ENCODE data around the gene SPAG9. TPM values are rescaled to one million over a fixed set of nuclear protein-coding genes. Genes with fewer than 3 reads are reported as not detected.

SPAG9 gene
- total RNA-seq, 1 experiment from 2014 or later: 144 TPM

- CTCF ChIA-PET: no interaction called here
- DNase-seq (ENCODE audit: low read depth, low spot score): no peak
- H3K27me3 ChIP-seq (ENCODE audit: control insufficient read depth, insufficient read depth, low read length): no peaks in the 10 kb centered on the region
These were observed 85.2 kb downstream of the SPAG9 start for GRCh38 chr17:51035431-51035830.

DNA sequence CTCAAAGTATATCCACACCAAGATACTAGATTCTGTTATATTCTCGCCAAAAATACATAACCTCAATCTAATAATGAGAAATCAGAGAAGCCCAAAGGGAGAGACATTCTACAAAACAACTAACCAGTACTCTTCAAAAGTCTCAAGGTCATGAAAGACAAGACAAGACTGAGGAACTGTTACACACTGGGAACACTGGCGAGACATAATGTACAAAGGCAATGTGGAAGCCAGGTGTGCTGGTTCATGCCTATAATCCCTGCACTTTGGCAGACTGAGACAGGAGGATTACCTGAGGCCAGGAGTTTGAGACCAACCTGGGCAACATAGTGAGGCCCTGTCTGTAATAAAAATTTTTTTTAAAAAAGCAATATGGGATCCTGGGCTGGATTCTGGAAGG is 85.9 kb downstream of the SPAG9 start:
- in situ Hi-C loops (cut with HindIII; ENCODE audit: low pct_unique_long_range_greater_than_20kb, low sequenced_read_pairs): no loop called here
- BruUV-seq (replicated peaks): no TSS peak
- H3K4me1 ChIP-seq (ENCODE audit: control insufficient read depth, insufficient read depth, low read length): no peaks in the 10 kb centered on the region
- DNase-seq (ENCODE audit: low read depth, low spot score): no peak
- H3K36me3 ChIP-seq (ENCODE audit: control insufficient read depth, insufficient read depth, low read length): 0 out of 2 replicates have a peak, but pooled peaks cover 3% of the 10 kb centered on the region
- POLR2A ChIA-PET: interaction anchor here (0.6 kb wide), 1 partner anchor 78 kb away, joined by 4 read pairs; no protein-coding TSS in a partner anchor
- no peaks in the 10 kb centered on the region for H3K27me3 ChIP-seq (ENCODE audit: control insufficient read depth, insufficient read depth, low read length)
- TF ChIP-seq SIN3A (IDR thresholded peaks at IDR 0.05; ENCODE audit: borderline replicate concordance, insufficient read depth, low read depth, low read length): no peak
- TF ChIP-seq TCF7L2 (IDR thresholded peaks at IDR 0.05; ENCODE audit: low read depth, low read length): no peak
- TF ChIP-seq, protein P1, sequence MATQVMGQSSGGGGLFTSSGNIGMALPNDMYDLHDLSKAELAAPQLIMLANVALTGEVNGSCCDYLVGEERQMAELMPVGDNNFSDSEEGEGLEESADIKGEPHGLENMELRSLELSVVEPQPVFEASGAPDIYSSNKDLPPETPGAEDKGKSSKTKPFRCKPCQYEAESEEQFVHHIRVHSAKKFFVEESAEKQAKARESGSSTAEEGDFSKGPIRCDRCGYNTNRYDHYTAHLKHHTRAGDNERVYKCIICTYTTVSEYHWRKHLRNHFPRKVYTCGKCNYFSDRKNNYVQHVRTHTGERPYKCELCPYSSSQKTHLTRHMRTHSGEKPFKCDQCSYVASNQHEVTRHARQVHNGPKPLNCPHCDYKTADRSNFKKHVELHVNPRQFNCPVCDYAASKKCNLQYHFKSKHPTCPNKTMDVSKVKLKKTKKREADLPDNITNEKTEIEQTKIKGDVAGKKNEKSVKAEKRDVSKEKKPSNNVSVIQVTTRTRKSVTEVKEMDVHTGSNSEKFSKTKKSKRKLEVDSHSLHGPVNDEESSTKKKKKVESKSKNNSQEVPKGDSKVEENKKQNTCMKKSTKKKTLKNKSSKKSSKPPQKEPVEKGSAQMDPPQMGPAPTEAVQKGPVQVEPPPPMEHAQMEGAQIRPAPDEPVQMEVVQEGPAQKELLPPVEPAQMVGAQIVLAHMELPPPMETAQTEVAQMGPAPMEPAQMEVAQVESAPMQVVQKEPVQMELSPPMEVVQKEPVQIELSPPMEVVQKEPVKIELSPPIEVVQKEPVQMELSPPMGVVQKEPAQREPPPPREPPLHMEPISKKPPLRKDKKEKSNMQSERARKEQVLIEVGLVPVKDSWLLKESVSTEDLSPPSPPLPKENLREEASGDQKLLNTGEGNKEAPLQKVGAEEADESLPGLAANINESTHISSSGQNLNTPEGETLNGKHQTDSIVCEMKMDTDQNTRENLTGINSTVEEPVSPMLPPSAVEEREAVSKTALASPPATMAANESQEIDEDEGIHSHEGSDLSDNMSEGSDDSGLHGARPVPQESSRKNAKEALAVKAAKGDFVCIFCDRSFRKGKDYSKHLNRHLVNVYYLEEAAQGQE (IDR thresholded peaks at IDR 0.05; ENCODE audit: insufficient read depth in 1 of 2, low read depth in 2 of 2, low read length in 1 of 2): no peak
- no peak for TF ChIP-seq POLR2AphosphoS5 (IDR thresholded peaks at IDR 0.05; ENCODE audit: low read depth, low read length)
- TF ChIP-seq, protein P2, sequence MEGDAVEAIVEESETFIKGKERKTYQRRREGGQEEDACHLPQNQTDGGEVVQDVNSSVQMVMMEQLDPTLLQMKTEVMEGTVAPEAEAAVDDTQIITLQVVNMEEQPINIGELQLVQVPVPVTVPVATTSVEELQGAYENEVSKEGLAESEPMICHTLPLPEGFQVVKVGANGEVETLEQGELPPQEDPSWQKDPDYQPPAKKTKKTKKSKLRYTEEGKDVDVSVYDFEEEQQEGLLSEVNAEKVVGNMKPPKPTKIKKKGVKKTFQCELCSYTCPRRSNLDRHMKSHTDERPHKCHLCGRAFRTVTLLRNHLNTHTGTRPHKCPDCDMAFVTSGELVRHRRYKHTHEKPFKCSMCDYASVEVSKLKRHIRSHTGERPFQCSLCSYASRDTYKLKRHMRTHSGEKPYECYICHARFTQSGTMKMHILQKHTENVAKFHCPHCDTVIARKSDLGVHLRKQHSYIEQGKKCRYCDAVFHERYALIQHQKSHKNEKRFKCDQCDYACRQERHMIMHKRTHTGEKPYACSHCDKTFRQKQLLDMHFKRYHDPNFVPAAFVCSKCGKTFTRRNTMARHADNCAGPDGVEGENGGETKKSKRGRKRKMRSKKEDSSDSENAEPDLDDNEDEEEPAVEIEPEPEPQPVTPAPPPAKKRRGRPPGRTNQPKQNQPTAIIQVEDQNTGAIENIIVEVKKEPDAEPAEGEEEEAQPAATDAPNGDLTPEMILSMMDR (IDR thresholded peaks at IDR 0.05): no peak
- CTCF ChIA-PET: no interaction called here
- no peaks in the 10 kb centered on the region for H3K9me3 ChIP-seq (ENCODE audit: control insufficient read depth, insufficient read depth, low read depth, low read length)
- H3K27ac ChIP-seq (ENCODE audit: low read length): no peak overlapping the region
- ATAC-seq: no peak
- no peak overlapping the region for H3K4me3 ChIP-seq (ENCODE audit: low read depth in 2 of 2, low read length in 2 of 2)
- intact Hi-C loops (cut with micrococcal nuclease; ENCODE audit: unreplicated experiment): no loop called here

More at GRCh38 chr17:51035431-51035830, 85.2 kb downstream of the SPAG9 start:
- TF ChIP-seq, protein P2 (IDR thresholded peaks at IDR 0.05): no peak
- TF ChIP-seq POLR2AphosphoS5 (IDR thresholded peaks at IDR 0.05; ENCODE audit: low read depth, low read length): no peak
- no peak for TF ChIP-seq SIN3A (IDR thresholded peaks at IDR 0.05; ENCODE audit: borderline replicate concordance, insufficient read depth, low read depth, low read length)
- TF ChIP-seq, protein P1 (IDR thresholded peaks at IDR 0.05; ENCODE audit: insufficient read depth in 1 of 2, low read depth in 2 of 2, low read length in 1 of 2): no peak
- TF ChIP-seq TCF7L2 (IDR thresholded peaks at IDR 0.05; ENCODE audit: low read depth, low read length): no peak
- Histone ChIP-seq H3K4me1 (ENCODE audit: control insufficient read depth, insufficient read depth, low read length) (no peaks in the 10 kb centered on the region), H3K4me3 (ENCODE audit: low read depth in 2 of 2, low read length in 2 of 2) (no peak overlapping the region), H3K27ac (ENCODE audit: low read length) (no peak overlapping the region), H3K36me3 (ENCODE audit: control insufficient read depth, insufficient read depth, low read length) (0 out of 2 replicates have a peak, but pooled peaks cover 3% of the 10 kb centered on the region), H3K9me3 (ENCODE audit: control insufficient read depth, insufficient read depth, low read depth, low read length) (no peaks in the 10 kb centered on the region)
- intact Hi-C loops (cut with micrococcal nuclease; ENCODE audit: unreplicated experiment): no loop called here
- POLR2A ChIA-PET: interaction anchor here (0.6 kb wide), 1 partner anchor 77 kb away, joined by 4 read pairs; no protein-coding TSS in a partner anchor
- no peak for ATAC-seq
- no TSS peak for BruUV-seq (replicated peaks)
- in situ Hi-C loops (cut with HindIII; ENCODE audit: low pct_unique_long_range_greater_than_20kb, low sequenced_read_pairs): no loop called here

Data from Panc1 (cell line).